Activated gamma-delta T cell treated with anti-CD3 and anti-CD28 coated beads, Interleukin-2, amount 50 U/mL, for 16 hours (primary cell): ENCODE data around the gene USP43.

Experiments
- DNase-seq: peaks from one replicate; pipeline ENCODE4 v3.0.0-alpha.2; 2020; ENCODE audit warnings: low read depth

The USP43 gene

DNA sequence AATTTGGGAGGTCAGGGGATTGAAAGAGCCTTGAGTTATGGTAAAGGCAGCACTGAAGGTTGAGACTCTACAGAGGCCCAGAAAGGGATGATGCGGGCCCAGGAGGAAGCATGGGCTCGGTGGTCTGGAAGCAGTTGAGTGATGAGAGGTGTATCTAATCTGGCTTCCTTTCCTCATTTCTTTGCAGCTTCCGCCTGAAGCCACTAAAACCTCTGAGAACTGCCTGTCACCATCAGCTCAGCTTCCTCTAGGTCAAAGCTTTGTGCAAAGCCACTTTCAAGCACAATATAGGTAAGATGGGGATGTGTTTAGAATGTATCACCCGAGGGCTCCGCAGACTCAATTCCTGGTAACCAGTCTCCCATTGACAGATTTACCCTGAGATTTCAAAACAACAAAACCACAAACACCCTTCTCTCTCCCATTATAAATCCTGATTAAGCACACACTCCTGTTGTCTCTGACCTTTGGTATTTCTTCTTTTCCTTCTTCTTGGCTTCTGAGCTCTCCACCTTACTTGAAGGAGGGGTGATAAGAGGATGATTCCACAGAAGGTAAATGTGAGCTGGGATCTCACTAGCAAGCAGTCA, 21.2 kb downstream of the USP43 start:
- no peak for DNase-seq

DNA sequence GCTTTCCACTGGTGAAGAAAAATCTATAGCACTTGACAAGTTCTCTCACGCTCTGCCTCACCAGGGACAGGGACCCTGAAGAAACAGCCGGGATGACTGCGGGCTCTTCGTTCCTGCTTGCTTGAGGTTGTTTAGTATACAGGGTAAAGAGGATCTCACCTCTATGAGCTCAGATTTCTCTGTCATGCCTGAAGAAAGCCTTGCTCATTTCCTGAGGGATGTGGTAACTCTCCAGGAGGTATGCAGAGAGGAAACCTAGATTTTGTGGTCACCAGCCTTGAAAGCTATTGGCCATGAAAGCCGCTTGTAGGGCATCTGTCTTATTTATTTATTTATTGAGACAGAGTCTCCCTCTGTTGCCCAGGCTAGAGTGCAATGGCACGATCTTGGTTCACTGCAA, 23.2 kb downstream of the USP43 start:
- DNase-seq: no peak

DNA sequence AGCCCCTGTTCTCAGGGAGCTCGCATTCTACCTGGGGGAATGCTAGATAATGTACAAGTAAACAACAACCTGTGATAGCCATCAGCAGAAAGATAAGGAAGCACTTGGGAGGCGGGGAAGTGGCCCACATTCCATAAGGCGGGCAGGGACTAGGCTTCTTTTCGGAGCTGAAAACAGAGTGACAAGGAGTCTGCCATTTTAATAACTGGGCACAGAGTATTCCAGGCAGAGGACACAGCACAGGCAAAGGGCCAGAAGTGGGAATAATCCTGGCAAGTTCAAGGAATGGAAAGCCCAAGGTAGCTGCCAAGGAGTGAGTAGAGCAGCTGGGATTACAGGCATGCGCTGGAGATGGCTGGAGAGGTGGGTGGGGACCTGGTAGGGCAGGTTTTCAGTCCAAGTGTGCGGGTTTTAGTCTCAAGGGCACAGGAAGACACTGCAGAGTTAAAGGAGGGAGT, 24.3 kb downstream of the USP43 start:
- no peak for DNase-seq

- no peak for DNase-seq
These were observed 25.3 kb downstream of the USP43 start for GRCh38 chr17:9670596-9670995.

DNA sequence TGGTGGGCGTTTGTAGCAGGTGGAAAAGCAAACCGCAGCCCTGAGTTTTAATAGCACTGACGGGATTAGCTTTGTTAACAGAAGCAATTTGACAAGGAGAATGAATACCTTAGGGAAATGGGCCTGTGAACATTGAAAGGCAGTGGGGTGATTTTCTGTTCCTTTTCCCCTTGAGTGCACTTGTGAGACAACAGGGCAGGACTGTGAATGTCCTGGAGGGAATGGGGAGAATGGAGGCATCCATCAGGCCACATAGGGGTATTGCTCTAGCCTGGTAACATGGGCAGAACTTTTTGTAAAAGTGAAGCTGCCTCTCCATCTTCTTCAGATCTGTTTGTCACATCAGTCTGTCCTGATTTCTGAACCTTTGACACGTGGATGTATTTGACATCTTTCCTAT, 26.2 kb downstream of the USP43 start:
- no peak for DNase-seq

- no peak for DNase-seq
These were observed 26.9 kb downstream of the USP43 start for GRCh38 chr17:9672266-9672665.

DNA sequence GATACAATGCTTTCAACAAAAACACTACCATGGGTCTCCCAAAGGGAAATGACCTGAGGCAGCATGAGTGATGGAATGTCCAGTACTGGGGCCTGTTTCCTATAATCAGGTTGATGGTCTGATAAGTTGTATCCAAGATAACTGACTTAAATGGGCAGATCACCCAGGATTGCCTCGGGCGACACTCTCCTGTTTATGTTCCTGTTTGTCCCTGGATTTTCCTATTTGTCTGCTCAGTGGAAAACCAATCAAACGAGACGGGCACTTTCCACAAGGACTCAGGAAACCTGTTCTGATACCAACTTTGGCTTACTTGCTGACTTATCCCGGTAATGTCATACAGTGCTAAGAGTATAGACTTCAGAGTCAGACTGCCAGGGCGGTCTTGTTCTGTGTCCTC, 27.4 kb downstream of the USP43 start:
- DNase-seq: no peak

DNA sequence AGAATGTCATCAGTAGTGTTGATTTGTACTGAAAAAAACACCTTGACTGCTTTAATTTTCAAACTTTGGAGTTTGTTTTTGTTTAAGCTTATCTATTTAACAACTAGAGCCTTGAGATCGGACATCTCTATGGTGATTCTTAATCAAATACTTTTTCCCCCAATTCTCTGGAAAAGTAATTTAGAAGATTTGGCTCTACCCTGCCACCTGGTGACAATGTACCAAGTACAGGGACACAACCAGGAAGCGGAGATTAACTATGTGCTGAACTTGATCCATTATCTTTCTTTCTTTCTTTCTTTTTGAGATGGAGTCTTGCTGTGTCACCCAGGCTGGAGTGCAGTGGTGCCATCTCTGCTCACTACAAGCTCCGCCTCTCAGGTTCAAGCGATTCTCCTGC, 30.8 kb downstream of the USP43 start:
- no peak for DNase-seq

GRCh38 chr17:9676820-9677310, 31.5 kb downstream of the USP43 start:
- DNase-seq: no peak

GRCh38 chr17:9677411-9677810, 32.1 kb downstream of the USP43 start:
- DNase-seq: no peak

DNA sequence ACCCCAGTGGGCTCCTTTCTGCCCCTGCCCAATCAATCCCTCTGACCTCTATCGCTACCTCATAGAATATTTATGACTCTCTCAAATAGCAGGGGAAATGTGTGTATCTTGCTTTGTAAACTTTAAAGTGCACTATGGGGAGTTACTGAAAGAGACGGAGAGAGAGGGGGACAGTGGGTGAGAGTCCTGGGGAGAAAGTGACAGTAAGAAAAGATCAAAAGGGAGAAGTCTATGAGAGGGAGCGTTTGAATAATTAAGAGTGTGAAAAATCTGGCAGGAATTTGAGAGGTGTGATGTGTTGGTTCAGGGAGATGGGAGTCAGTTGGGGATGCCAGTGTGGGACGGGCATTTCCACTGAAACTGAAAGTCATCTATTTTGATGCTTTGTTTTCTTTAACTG, 32.6 kb downstream of the USP43 start:
- no peak for DNase-seq

DNA sequence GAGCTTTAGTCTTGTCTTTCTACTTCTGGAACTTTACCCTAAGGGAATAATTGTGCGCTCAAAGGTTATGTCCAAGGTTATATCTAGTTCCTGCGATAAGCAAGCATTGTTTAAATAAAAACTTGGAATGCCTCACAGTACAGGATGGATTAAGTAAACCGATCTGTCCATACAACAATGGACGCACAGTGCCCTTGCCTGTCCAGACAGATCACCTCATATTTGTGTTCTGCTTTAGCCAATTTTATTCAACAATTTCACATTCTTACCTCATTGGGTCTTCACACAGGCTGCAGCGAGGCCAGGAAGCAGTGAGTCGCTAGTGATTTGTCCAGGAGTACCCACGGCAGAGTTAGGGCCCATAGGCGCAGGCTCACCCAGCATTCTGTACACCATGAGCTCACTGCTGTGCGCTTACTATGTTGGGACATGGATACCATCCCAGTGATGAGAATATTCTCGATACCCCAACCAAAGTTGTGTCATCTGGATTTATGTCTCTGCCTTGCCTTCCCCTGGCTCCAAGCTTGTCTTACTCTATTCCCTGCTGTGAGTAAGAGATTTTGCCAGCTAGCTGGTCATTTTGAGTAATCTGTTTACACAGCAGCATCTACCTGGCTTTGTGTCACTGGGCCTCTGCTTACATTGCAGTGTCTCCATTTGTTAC, 39.8 kb downstream of the USP43 start:
- no peak for DNase-seq

- no peak for DNase-seq
These were observed 48.4 kb downstream of the USP43 start for GRCh38 chr17:9693755-9694154.

DNA sequence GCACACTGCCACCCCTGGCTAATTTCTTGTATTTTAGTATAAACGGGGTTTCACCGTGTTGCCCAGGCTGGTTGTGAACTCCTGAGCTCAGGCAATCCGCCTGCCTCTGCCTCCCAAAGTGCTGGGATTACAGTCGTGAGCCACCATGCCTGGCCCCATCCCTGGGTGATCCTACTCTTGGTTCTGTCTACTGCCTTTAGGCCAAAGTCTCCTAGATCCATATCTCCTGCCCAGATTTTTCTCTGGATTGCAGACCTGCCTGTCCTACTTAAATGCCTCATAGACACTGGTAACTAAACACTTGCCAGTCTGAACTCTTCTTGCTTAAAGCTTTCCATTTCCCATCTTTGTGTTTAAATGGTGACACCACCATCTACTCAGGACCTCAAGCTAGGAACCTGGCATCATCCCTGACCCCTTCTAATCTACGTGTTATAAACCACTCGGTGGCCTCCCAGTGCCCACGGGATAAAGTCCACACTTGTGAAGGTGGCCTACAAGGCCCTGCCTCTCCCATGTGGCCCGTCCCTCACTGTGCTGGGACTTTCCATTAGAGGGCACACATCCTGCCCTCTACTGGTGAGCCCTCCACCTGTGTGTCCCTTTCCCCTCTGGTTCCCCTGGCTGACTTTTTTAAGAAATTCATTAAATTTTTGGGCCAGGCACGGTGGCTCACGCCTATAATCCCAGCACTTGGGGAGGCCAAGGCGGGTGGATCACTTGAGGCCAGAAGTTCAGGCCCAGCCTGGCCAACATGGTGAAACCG, 51.1 kb downstream of the USP43 start:
- no peak for DNase-seq

- DNase-seq: no peak
These were observed 54.8 kb downstream of the USP43 start for GRCh38 chr17:9700136-9700535.

DNA sequence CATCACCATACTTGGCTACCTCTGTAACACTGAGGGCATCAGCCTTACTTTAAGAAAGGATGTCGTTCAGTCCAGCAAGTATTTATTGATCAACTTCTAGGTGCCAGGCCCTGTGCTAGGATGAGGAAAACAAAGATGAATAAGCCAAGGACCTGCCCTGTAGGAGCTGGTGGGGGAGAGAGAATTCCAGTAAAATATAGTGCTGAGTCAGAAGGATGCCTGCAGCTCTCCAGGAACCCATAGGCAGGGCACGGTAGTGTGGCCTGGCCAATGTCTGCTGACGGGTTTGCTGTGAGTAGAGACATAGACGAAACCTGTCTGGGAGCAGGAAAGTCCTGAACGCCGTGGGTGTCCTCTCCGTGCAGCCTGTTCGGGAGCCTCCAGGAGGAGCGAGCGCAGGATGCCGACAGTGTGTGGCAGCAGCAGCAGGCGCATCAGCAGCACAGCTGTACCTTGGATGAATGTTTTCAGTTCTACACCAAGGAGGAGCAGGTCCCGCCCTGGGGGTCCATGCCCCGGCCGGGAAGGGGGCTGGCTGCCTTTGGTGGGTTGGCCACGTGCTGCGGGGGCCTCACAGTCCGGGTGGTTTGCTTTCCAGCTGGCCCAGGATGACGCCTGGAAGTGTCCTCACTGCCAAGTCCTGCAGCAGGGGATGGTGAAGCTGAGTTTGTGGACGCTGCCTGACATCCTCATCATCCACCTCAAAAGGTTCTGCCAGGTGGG, 55.6 kb downstream of the USP43 start:
- DNase-seq: no peak

GRCh38 chr17:9702482-9702881, 57.2 kb downstream of the USP43 start:
- DNase-seq: no peak

DNA sequence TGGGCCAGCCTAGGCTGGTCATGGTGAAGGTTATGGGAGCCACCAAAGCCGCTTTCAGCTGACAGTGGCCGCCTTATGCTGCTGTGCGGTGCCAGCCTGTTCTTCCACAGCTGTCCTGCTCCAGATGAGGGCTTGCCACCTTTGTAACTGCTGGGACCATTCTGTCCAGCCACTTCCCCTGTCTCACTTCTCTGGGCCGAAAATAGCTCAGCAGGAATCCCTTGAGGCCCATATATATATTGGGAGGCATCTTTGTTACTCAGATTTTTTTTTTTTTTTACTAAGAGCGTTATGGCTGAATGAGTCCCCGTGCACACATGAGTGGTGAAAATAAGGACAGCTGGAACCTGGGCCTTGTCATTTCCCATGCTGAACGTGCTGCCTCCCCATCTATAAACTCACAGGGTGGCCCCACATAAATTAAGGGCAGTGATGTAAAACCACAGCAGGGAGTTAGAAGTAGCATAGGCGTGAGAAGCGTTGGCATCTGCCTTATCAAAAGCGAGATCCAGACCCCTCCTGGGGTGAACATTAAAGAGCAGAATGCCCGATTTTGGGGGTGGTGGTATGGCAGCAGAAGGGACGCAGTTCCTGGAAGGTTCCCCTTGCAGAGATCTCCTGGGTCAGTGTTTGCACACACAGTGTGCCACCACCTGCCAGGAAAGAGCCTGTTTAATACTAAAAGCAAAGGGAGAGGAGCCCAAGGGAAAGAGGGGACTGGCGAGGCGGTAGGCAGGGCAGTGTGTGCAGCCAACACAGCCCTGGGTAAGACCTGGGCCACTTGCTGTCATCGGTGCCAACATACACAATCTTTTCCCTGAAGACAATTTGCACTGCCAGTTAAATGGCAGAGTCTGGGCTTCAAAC, 57.8 kb downstream of the USP43 start:
- no peak for DNase-seq

- DNase-seq: no peak
These were observed 58.4 kb downstream of the USP43 start for GRCh38 chr17:9703781-9704082.

DNA sequence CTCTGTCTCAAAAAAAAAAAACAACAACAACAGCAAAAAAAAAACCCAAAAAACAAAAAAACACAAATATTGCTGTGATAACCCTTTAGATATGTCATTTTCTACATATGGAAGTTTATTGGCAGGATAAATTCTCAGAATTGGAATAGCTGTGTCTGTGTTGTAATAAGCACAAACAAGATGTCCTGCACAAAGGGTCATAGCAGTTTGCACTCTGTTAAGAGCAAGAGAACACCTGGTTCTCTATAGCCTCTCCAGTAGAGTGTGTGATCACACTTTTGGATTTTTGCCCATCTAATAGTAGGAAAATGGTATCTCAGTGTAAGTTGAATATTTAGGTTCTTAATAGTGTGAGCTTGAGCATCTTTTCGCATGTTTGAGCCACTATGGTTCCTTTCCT, 60.4 kb downstream of the USP43 start:
- DNase-seq: no peak

GRCh38 chr17:9707948-9708347, 62.6 kb downstream of the USP43 start:
- no peak for DNase-seq

DNA sequence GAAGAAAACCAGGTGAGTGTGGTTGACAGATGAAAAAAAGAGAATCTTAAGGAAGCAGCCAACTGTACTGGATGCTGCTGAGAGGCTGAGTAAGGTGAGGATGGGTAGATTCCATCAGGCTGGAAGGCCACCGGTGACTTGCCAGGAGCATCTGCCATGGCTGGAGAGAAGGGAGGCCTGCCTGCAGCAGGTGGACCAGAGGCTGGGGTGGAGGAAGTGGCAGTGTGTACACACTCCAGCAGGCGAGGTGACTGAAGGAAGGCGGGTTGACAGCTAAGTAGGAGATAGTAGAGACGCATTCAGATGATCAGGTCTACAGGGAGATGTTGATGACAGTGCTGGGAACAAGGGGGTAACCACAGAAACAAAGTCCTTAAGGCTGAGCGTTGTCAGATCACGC, 69.5 kb downstream of the USP43 start:
- no peak for DNase-seq
